Gastroesophageal sphincter (tissue), 3 donors: Measurements from ENCODE around the gene NFYC.

Experiments
- POLR2A ChIP-seq, 2 donors: fragments of 450-650 bp; IDR thresholded peaks; one replicate each; pipeline ENCODE4 v1.6.1; 2017; ENCODE audit warnings: antibody characterized with exemption in 2 of 2, mild to moderate bottlenecking in 2 of 2, moderate library complexity in 1 of 2
- POLR2AphosphoS5 ChIP-seq: sonication (generic); formaldehyde crosslinking; IDR thresholded peaks from one replicate; pipeline ENCODE4 v1.6.1; 2017; ENCODE audit warnings: antibody characterized with exemption
- TF ChIP-seq, protein P1 (sequence below), 4 experiments: fragments of 200-600 bp in 2 of 4; fragments of 450-650 bp in 2 of 4; sonication (generic) in 1 of 4; IDR thresholded peaks; one replicate each; pipeline ENCODE4 v1.5.1; 2017 to 2019; ENCODE audit warnings: antibody characterized with exemption in 4 of 4, mild to moderate bottlenecking in 2 of 4, moderate library complexity in 2 of 4

DNA sequence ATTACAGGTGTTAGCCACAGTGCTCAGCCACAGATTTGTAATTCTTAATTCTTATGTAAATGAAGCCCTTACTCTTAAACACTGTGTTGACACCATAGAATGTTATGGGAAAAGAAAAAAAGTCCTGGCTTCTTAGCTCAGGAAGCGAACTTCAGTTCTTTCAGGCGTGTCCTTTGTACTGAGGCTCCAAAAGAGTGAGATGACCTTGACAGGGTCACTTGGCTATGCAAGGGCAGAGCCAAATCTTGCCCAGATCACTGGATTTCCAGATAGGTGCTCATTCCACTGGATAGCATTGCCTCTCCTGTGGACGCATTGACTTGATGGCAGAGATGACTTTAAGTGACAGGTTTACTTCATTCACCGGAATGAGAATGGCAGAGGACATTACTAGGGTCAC lies 4.8 kb downstream of the NFYC start:
- TF ChIP-seq, protein P1, sequence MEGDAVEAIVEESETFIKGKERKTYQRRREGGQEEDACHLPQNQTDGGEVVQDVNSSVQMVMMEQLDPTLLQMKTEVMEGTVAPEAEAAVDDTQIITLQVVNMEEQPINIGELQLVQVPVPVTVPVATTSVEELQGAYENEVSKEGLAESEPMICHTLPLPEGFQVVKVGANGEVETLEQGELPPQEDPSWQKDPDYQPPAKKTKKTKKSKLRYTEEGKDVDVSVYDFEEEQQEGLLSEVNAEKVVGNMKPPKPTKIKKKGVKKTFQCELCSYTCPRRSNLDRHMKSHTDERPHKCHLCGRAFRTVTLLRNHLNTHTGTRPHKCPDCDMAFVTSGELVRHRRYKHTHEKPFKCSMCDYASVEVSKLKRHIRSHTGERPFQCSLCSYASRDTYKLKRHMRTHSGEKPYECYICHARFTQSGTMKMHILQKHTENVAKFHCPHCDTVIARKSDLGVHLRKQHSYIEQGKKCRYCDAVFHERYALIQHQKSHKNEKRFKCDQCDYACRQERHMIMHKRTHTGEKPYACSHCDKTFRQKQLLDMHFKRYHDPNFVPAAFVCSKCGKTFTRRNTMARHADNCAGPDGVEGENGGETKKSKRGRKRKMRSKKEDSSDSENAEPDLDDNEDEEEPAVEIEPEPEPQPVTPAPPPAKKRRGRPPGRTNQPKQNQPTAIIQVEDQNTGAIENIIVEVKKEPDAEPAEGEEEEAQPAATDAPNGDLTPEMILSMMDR (IDR thresholded peaks at IDR 0.05), result no peak
- TF ChIP-seq POLR2A (IDR thresholded peaks at IDR 0.05) (no peak), POLR2AphosphoS5 (no peak)
